Mesendoderm (in vitro differentiated cells): ENCODE measurements around the gene GID4.

Experiments used
- DNase-seq: peaks from one replicate; pipeline ENCODE4 v3.0.0; 2013
- H2AK5ac ChIP-seq: 2 replicates; pipeline ENCODE4 v1.6.1; 2013; ENCODE audit warnings: low read length, inconsistent platforms
- H2BK120ac ChIP-seq: 2 replicates; pipeline ENCODE4 v1.6.1; 2013; ENCODE audit warnings: low read depth, mild to moderate bottlenecking, low read length, moderate library complexity, mixed read lengths
- H2BK15ac ChIP-seq: replicated peaks from 2 replicates; pipeline ENCODE4 v1.6.1; 2013; ENCODE audit warnings: low read depth, mild to moderate bottlenecking, moderate library complexity
- H2BK5ac ChIP-seq: 2 replicates; pipeline ENCODE4 v1.6.1; 2013; ENCODE audit warnings: low read length, inconsistent platforms
- H3K18ac ChIP-seq: 2 replicates; pipeline ENCODE4 v1.6.1; 2013; ENCODE audit warnings: mild to moderate bottlenecking, low read length, mixed read lengths
- H3K23ac ChIP-seq: one replicate; pipeline ENCODE4 v1.6.1; 2013; ENCODE audit warnings: low read length
- H3K27ac ChIP-seq: 2 replicates; pipeline ENCODE4 v1.5.1; 2013; ENCODE audit warnings: low read depth, mild to moderate bottlenecking, inconsistent platforms, low read length, moderate library complexity
- H3K27me3 ChIP-seq: 2 replicates; pipeline ENCODE4 v1.6.1; 2013; ENCODE audit warnings: low read length, control low read depth, mild to moderate bottlenecking, inconsistent platforms; ENCODE audit not compliant: insufficient read depth, poor library complexity
- H3K36me3 ChIP-seq: 2 replicates; pipeline ENCODE4 v1.6.1; 2013; ENCODE audit warnings: low read length, inconsistent platforms; ENCODE audit not compliant: control insufficient read depth, insufficient read depth
- H3K4ac ChIP-seq: one replicate; pipeline ENCODE4 v1.6.1; 2013; ENCODE audit warnings: low read depth, mild to moderate bottlenecking, low read length, moderate library complexity
- H3K4me1 ChIP-seq: 2 replicates; pipeline ENCODE4 v1.6.1; 2013; ENCODE audit warnings: low read depth, low read length, inconsistent platforms; ENCODE audit not compliant: control insufficient read depth
- H3K4me2 ChIP-seq: 2 replicates; pipeline ENCODE4 v1.6.1; 2013; ENCODE audit warnings: low read length
- H3K4me3 ChIP-seq: 2 replicates; pipeline ENCODE4 v1.5.1; 2013; ENCODE audit warnings: mild to moderate bottlenecking, low read length
- H3K56ac ChIP-seq: one replicate; pipeline ENCODE4 v1.6.1; 2013; ENCODE audit warnings: low read length
- H3K79me1 ChIP-seq: 2 replicates; pipeline ENCODE4 v1.6.1; 2013; ENCODE audit warnings: low read length, inconsistent platforms
- H3K79me2 ChIP-seq: 2 replicates; pipeline ENCODE4 v1.6.1; 2013; ENCODE audit warnings: mild to moderate bottlenecking, low read length; ENCODE audit not compliant: control insufficient read depth, insufficient read depth
- H3K9ac ChIP-seq: 2 replicates; pipeline ENCODE4 v1.6.1; 2013; ENCODE audit warnings: low read length, inconsistent platforms
- H4K5ac ChIP-seq: one replicate; pipeline ENCODE4 v1.6.1; 2013; ENCODE audit warnings: low read length
- H4K8ac ChIP-seq: one replicate; pipeline ENCODE4 v1.6.1; 2013; ENCODE audit warnings: low read depth, mild to moderate bottlenecking, control low read depth, low read length, moderate library complexity
- WGBS: extraction: QIAGEN DNeasy Blood & Tissue Kit; methylation state at CpG from one replicate; pipeline ENCODE4 v1.1.7; 2013; ENCODE audit warnings: low lambda C conversion rate, missing lambda C conversion rate; ENCODE audit not compliant: insufficient coverage; ENCODE audit errors: extremely low coverage; 5-methylcytosine and 5-hydroxymethylcytosine counted together

GID4 gene

DNA sequence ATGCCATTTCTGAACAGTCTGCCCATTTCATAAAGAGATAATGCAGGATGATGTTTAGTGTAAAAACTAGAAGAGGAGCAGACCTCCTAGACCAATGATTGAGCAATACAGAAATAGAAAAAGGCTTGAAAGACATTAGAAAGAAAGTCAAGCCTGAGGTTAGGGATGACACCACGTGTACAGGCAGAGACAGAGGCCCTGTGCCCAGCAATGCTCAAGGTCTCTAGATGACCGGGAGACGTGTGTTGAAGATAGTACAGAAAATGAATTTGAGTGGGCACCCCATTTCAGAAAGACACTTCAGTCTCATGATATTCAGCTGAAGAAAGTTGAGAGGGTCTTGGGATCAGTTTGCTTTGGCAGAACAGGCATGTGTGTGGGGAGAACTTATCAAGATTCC, 5.4 kb downstream of the GID4 start:
- Histone ChIP-seq H3K36me3 (peaks cover 2% of the 10 kb centered on the region), H3K4me2 (no peak overlapping the region), H4K8ac (no peak overlapping the region), H2BK120ac (no peak overlapping the region), H3K23ac (no peak overlapping the region), H3K4me1 (peaks cover 3% of the 10 kb centered on the region), H3K79me1 (peaks cover 9% of the 10 kb centered on the region), H3K79me2 (peaks cover 2% of the 10 kb centered on the region), H3K4ac (no peak overlapping the region), H3K18ac (no peak overlapping the region), H2AK5ac (no peak overlapping the region), H3K9ac (no peak overlapping the region), H4K5ac (no peak overlapping the region), H3K4me3 (no peak overlapping the region), H3K27me3 (no peaks in the 10 kb centered on the region), H2BK15ac (no peak overlapping the region), H3K27ac (no peak overlapping the region), H3K56ac (no peak overlapping the region), H2BK5ac (no peak overlapping the region)
- WGBS = no CpG with 5 or more reads among the region's 3 CpGs
- no peak for DNase-seq

DNA sequence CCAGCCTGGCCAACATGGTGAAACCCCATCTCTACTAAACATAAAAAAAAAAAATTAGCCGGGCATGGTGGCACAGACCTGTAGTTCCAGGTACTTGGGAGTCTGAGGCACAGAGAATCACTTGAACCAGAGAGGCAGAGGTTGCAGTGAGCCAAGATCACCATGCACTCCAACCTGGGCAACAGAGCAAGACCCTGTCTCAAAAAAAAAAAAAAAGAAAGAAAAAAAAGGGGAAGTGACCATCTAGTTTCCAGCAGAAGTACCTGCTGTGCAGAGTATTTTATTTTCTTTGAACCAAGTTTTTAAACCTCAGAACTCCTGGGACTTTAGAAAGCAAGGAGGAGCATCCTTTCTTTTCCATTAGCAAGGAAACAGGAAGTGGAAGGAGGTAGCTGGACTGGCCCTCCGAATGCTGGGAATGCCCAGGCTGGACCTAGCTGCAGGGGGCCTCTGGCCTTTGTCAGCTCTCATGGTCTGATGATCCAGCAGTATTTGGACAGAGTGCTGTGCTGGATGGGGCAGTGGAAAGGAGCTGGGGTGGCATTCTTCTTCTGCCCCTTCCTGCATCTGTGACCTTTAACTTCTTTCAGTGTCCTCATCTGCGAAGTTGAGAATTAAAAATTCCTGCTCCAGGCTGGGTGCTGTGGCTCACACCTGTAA, 6.6 kb downstream of the GID4 start:
- Histone ChIP-seq H2BK15ac (no peak overlapping the region), H3K79me2 (peaks cover 2% of the 10 kb centered on the region), H3K23ac (no peak overlapping the region), H3K4me1 (no peaks in the 10 kb centered on the region), H3K56ac (no peak overlapping the region), H2BK5ac (no peak overlapping the region), H4K8ac (no peak overlapping the region), H3K36me3 (peaks cover 2% of the 10 kb centered on the region), H3K27ac (no peak overlapping the region), H3K27me3 (no peaks in the 10 kb centered on the region), H3K4ac (no peak overlapping the region), H3K4me3 (no peak overlapping the region), H3K18ac (no peak overlapping the region), H2AK5ac (no peak overlapping the region), H3K9ac (no peak overlapping the region), H3K4me2 (no peak overlapping the region), H3K79me1 (peaks cover 6% of the 10 kb centered on the region), H4K5ac (no peak overlapping the region), H2BK120ac (no peak overlapping the region)
- DNase-seq = no peak
- WGBS = no CpG with 5 or more reads among the region's 3 CpGs

DNA sequence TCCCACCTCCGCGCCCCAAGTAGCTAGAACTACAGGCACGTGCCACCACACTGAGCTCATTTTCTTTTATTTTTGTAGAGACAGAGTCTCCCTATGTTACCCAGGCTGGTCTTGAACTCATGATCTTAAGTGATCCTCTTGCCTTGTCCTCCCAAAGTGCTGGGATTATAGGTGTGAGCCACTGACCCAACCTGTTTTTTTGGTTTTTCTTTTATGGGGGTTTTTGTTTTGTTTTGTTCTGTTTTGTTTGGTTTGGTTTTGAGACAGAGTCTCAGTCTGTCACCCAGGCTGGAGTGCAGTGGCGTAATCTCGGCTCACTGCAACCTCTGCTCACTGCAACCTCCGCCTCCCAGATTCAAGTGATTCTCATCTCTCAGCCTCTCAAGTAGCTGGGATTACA, 16.4 kb downstream of the GID4 start:
- Histone ChIP-seq H3K4me3 (no peak overlapping the region), H2BK15ac (no peak overlapping the region), H3K18ac (no peak overlapping the region), H2BK120ac (no peak overlapping the region), H3K79me2 (no peaks in the 10 kb centered on the region), H4K8ac (no peak overlapping the region), H3K27me3 (no peaks in the 10 kb centered on the region), H4K5ac (no peak overlapping the region), H2BK5ac (no peak overlapping the region), H3K4ac (no peak overlapping the region), H3K4me1 (no peaks in the 10 kb centered on the region), H3K23ac (no peak overlapping the region), H3K27ac (no peak overlapping the region), H3K9ac (no peak overlapping the region), H3K79me1 (no peaks in the 10 kb centered on the region), H3K4me2 (no peak overlapping the region), H2AK5ac (no peak overlapping the region), H3K36me3 (peaks cover 1% of the 10 kb centered on the region), H3K56ac (no peak overlapping the region)
- WGBS = no CpG with 5 or more reads among the region's 6 CpGs
- no peak for DNase-seq

DNA sequence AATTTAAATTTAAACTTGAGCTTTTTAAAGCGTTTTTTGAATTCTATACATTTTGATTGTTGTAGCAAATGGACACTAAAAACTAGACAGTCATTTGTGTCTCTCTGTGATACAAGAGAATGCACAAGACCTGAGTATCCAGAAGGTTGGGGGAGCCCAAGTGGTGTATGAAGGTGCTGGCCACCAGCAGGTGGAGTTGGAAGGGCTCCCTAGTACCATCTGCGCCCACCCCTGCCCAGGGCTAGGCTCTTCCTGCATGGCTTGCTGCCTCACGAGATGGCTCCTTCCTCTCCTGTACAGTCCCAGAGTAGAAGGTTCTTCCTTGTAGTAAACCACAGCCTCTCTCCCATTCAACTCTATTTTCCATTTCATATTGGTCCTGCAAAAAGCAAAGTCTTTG, 17.0 kb downstream of the GID4 start:
- Histone ChIP-seq H3K27ac (no peak overlapping the region), H3K56ac (no peak overlapping the region), H3K79me2 (no peaks in the 10 kb centered on the region), H3K9ac (no peak overlapping the region), H3K4me2 (no peak overlapping the region), H3K4ac (no peak overlapping the region), H3K18ac (no peak overlapping the region), H3K23ac (no peak overlapping the region), H4K8ac (no peak overlapping the region), H2AK5ac (no peak overlapping the region), H3K79me1 (no peaks in the 10 kb centered on the region), H3K4me3 (no peak overlapping the region), H2BK5ac (no peak overlapping the region), H3K4me1 (no peaks in the 10 kb centered on the region), H3K36me3 (peaks cover 1% of the 10 kb centered on the region), H2BK120ac (no peak overlapping the region), H3K27me3 (no peaks in the 10 kb centered on the region), H4K5ac (no peak overlapping the region), H2BK15ac (no peak overlapping the region)
- no CpG with 5 or more reads among the region's 3 CpGs for WGBS
- DNase-seq = no peak

DNA sequence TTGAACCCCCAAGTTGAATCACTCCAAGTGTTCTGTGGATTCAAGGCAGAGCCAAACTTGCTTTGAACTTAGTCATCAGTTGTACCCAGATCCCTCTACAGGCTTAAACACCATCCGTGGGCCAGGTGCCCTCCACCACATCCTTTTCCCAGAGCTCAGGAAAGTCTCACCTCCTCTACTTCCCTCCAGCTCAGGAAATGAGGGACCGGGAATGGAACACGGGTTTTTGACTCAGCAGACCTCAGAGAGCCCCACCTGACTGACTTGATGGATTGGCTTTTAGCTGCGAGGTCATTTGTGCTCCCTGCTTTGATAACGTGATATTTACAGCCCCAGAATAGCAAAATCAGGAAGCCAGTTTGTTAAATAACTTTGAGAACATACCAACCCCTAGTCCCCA, 20.1 kb downstream of the GID4 start:
- H3K4ac ChIP-seq = no peak overlapping the region
- no peaks in the 10 kb centered on the region for H3K79me1 ChIP-seq
- H3K4me2 ChIP-seq = no peak overlapping the region
- H4K5ac ChIP-seq = no peak overlapping the region
- H2BK5ac ChIP-seq = no peak overlapping the region
- H3K18ac ChIP-seq = no peak overlapping the region
- no peak overlapping the region for H3K4me3 ChIP-seq
- no peaks in the 10 kb centered on the region for H3K79me2 ChIP-seq
- H3K27me3 ChIP-seq = no peaks in the 10 kb centered on the region
- no CpG with 5 or more reads among the region's 5 CpGs for WGBS
- no peak overlapping the region for H3K23ac ChIP-seq
- H2BK15ac ChIP-seq = no peak overlapping the region
- no peak overlapping the region for H3K9ac ChIP-seq
- no peak overlapping the region for H4K8ac ChIP-seq
- H3K27ac ChIP-seq = no peak overlapping the region
- no peak overlapping the region for H2AK5ac ChIP-seq
- H3K56ac ChIP-seq = no peak overlapping the region
- H2BK120ac ChIP-seq = no peak overlapping the region
- DNase-seq = no peak
- peaks cover 1% of the 10 kb centered on the region for H3K36me3 ChIP-seq
- H3K4me1 ChIP-seq = no peaks in the 10 kb centered on the region

DNA sequence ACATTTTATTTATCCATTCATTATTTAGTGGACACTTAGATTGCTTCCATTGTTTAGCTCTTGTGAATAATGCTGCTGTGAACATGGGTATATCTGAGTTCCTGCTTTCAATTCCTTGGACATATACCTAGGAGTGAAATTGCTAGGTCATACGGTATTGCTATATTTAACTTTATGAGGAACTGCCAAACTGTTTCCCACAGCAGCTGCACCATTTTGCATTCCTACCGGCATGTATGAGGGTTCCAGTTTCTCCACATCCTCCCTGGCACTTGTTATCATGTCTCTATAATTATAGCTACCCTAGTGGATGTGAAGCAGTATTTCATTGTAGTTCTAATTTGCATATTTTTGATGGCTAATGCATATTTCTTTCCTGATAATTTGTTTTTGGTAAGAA, 24.8 kb downstream of the GID4 start:
- Histone ChIP-seq H3K4me1 (no peaks in the 10 kb centered on the region), H4K8ac (no peak overlapping the region), H3K79me1 (no peaks in the 10 kb centered on the region), H2BK5ac (no peak overlapping the region), H3K18ac (no peak overlapping the region), H3K4me2 (no peak overlapping the region), H3K4ac (no peak overlapping the region), H3K27ac (no peak overlapping the region), H3K27me3 (no peaks in the 10 kb centered on the region), H2AK5ac (no peak overlapping the region), H3K56ac (no peak overlapping the region), H3K79me2 (no peaks in the 10 kb centered on the region), H3K36me3 (peaks cover under 1% of the 10 kb centered on the region), H4K5ac (no peak overlapping the region), H2BK120ac (no peak overlapping the region), H3K23ac (no peak overlapping the region), H2BK15ac (no peak overlapping the region), H3K4me3 (no peak overlapping the region), H3K9ac (no peak overlapping the region)
- WGBS = no CpG with 5 or more reads among the region's 2 CpGs
- DNase-seq = no peak
